HG02852 (cell line): ENCODE data around the gene LRRC4.

Experiments used
- ATAC-seq: cut with Tn5 transposase; IDR thresholded peaks from one replicate; pipeline ENCODE4 v1.9.1; 2021; ENCODE audit warnings: mild to moderate bottlenecking, moderate library complexity; ENCODE audit not compliant: unreplicated experiment

Gene LRRC4

DNA sequence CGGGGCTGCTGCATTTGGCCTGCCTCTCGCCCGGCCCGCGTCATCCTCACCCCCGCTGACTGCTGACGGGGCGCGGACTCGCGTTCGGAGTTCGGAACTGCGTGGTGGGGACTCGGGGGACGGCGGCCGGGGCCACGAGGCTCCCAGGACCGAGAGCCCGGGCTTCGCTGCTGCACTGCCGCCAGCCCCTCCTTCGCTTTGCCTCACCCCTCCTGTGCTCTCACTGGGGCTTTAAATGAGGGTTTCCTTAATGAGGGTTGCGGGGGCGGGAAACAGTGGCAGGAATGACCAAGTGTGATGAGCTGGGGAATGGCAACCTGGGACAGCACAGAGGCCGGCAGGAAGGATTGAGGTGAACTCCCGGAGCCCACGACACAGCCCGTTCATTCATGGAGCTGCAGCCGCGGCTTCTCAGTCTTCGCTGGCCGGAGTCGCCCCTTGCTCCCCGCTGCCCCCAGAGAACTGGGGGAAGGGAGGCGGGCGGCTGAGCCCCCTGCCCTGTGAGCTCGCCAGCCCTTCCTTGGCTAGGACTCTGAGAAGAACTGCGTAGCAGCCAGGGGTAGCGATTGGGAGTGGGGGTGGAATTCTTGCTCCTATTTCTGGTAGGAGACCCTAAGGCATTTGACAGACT lies 1.5 kb upstream of the LRRC4 start:
- ATAC-seq: no peak

DNA sequence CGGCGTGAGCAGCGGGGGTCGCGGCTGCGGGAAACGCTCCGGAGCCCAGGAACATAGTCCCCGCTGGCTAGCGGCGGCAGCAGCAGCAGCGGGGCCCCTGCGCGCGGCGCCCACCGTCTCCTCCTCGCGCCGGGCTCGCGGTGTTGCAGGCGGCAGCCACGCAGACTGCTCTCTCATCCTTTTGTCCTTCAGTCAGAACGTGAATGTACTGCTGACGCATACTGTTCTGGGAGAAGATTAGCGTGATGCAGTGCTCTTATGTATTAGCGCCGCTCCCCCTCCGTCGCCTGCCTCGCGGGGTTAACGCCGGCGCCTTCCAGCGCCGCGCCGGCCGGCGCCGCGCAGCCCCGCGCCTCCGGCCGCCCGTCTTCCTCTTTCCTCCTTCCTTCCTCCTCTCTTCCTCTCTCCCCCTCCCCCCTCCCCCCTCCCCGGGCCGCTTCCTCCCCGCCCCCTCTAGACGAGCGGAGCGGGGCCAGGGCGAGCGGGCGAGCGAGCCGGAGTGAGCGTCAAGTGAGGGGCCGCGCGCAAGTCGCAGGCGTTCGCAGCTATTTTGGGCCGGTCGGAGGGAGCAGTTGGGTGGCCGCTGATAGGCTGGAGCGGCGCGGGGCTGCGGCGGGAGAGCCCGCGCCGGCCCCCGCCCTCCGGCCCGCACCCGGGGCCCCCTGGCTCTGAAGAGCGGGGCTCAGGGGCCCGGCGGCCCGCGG lies 816 bp upstream of the LRRC4 start:
- ATAC-seq: peak; percentile 58

DNA sequence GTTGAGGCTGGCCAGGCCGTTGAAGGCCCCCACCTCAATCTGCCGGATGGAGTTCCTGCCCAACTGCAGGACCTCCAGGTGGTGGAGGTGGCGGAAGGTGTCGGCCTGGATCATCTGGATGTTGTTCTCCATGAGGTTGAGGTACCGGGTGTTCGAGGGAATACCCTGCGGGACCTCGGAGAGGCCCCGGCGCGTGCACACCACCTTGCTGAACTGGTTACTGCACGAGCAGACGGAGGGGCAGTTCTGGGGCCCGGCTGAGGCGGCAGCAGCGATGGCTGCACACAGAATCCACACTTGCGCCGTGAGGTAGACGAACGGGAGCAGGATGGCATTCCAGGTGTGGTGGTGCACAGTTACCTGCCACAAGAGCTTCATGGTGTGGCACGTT lies 979 bp downstream of the LRRC4 start:
- ATAC-seq: no peak

DNA sequence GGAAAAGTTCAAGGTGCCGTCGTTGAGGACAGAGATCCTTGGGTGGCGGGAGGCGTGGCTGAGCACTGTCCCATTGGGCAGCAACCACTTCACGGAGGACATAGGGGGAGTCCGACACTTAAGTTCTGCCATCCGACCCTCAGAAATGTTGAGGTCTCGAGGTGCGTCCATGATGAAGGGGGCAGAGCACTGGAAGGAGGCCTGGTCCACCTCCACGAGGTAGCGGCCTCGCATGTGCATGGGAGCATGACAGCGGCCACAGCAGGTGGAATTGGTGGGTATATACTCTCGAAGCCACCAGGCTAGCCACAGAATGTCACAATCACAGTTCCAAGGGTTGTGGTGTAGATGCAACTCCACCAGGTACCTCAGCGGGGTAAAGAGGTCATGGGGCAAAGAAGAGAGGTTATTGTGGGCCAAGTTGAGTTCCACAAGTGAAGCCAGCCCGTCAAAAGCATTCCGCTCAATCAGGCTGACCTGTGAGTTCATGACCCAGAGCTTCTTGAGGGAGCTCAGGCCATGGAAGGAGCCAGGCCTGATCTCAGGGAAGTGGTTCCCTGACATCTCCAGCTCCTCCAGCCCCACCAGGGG lies 1.7 kb downstream of the LRRC4 start:
- no peak for ATAC-seq

DNA sequence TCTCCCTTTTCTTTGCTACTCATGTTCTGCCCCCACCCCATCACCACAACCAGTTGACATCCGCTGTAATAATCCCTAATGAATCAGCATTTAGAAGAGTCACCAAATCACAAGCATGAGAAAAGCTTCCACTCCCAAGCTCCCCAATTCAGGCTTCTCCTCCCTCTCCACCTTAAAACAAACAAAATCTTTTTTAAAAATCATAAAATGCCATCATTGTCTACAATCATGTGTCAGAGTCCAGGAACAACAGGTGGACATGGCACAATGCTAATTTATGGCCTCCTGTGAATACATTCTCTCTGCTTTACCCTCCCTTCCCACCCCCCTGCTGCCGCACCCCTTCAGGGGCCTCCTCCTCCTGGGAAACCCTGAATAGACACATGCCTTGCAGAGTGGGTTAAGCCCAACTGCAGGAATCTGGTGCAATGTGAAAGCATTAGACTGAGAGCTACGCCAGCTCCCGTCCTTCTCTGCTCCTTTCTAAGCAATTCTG lies 3.7 kb downstream of the LRRC4 start:
- no peak for ATAC-seq

GRCh38 chr7:128026551-128026950 lies 4.7 kb downstream of the LRRC4 start:
- no peak for ATAC-seq

DNA sequence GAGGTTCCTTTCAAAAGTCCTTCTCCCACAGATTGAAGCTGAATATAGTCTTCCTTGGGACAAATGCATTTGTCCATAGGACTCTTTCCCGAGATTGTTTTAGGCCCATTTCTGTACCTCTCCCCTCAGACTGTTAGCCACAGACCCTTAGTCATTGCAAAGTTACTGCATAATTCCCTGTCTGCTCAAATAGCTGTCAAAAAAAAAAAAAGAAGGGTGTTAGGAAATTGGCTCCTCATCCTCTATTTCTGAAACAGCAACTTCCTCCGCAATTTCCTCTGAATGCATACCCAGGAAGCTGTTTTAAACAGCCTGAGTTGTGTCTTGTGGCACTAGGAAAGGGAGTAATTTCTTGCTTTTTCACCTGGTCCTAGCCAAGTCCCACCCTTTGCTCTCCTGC lies 5.4 kb downstream of the LRRC4 start:
- ATAC-seq: no peak

DNA sequence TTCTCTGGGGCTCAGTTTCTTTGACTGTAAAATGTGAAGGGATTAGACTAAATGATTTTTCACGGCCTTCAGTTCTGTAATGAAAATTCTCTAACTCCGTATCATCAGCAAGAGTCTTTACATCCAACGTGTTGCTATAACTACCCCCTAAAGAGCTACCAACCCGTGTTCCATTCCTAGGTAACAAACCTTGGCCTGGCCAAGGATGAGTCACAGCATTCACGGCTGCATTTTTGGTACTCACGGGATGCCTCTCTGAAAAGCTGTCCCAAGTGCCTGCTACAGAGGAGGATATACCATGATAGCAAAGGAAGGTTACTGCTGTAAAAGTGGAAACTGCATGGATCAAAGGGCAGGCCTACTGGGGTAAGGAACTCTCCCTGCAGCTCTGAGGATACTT lies 5.9 kb downstream of the LRRC4 start:
- ATAC-seq: no peak

GRCh38 chr7:128024151-128024550 lies 7.1 kb downstream of the LRRC4 start:
- ATAC-seq: no peak

- ATAC-seq: no peak
Measured at GRCh38 chr7:128022631-128023532, 8.4 kb downstream of the LRRC4 start.

DNA sequence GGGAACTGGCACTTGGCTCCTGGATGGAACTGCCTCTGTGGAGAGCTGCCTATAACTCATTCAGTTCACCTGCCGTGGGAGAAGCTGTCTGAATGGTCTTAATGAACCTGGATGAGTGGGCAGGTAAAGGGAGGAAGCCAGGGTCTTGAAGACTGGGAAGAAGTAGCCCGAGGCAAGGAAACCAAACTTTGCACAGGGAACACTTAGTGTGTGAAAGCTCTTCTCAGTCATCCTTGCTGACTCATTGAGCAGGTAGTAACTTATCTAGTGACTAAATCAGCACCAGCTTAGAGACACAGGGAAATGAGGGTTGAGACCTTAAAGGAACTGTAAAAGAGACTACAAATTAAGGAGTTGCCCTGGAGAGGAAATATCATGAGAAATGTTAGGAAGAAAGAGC lies 9.9 kb downstream of the LRRC4 start:
- no peak for ATAC-seq

DNA sequence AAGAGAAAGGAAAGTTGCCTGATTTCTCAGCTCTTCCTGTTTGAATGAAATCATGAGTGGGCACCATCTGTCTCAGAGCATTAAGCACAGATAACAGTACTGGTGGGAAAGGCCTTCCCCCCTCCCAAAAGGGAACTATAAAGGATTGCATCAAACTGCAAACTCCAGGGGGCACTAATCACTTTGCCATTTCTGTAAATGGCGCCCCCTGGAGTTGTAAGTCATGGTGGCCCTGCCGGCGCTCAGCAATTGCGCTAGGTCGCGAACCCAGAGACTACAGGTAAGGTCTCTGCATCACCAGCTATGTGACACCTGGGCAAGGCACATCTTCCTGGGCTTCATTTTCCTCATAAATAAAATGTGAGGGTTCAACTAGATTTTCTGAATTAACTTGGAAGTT lies 11.1 kb downstream of the LRRC4 start:
- ATAC-seq: no peak

DNA sequence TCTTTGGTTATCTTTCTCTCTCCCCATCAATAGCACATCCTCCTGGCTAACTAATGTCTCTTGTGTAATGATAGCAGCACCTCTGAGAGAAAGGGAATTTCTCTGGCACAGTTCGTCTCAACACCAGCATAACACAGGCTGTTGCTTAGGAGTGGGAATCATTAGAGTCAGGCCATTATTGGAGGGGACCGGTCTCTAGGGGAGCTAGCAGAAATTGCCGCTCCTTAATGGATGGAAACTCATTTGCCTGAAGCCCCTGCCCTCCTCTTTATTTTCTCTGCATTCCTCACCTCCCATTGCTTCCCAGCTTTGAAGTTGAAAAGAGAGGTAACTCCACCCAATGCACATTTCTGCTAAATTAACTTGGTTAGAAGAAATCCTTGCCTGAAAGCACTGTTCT lies 11.9 kb downstream of the LRRC4 start:
- ATAC-seq: no peak

- ATAC-seq: no peak
Measured at GRCh38 chr7:128017862-128018845, 13.1 kb downstream of the LRRC4 start.

GRCh38 chr7:128017460-128017859 lies 13.8 kb downstream of the LRRC4 start:
- no peak for ATAC-seq

- no peak for ATAC-seq
Measured at GRCh38 chr7:128014811-128015210, 16.4 kb downstream of the LRRC4 start.

GRCh38 chr7:128011131-128011661 lies 20.0 kb downstream of the LRRC4 start:
- ATAC-seq: no peak

GRCh38 chr7:128010391-128011127 lies 20.7 kb downstream of the LRRC4 start:
- ATAC-seq: no peak

DNA sequence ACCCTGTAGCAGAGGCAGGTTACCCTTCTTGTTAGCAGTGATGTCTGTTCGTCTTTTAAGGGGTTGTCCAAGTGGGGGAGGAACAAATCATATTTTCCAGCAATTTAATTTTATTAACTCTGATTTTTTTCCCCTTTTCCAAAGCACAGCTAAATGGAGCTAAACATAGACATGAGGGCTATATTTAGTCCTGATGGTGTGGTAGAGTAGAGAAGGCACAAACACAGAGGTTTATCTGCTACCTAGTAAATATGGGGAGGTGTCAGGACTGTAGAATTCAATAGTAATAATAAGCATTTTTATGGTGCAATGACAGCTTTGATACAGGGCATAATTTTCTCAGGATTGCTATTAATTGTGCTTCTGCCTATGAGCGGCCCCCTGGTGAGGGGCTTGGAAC lies 22.5 kb downstream of the LRRC4 start:
- no peak for ATAC-seq
